HTR-8/SVneo (cell line): ENCODE data around the gene ECE2.
"Not testable (repeated sequence)": the region's sequence is repeated elsewhere in the genome, so short reads cannot be mapped to it uniquely, and the experiment has no call there.

ENCODE experiments used
- DNase-seq: peaks from one replicate; pipeline ENCODE4 v3.0.0; 2011; ENCODE audit warnings: low spot score, mixed read lengths; ENCODE audit not compliant: insufficient read length
- FAIRE-seq: peaks from 2 replicates; lab custom pipeline; 2011; peaks lifted over from hg19 to GRCh38; lab: Jason Lieb, UNC

ECE2 gene

GRCh38 chr3:184333190-184333589 is 57.4 kb downstream of the ECE2 start:
- DNase-seq (no peak), FAIRE-seq (no peak)

GRCh38 chr3:184333700-184334099 is 57.9 kb downstream of the ECE2 start:
- DNase-seq (no peak), FAIRE-seq (no peak)

DNA sequence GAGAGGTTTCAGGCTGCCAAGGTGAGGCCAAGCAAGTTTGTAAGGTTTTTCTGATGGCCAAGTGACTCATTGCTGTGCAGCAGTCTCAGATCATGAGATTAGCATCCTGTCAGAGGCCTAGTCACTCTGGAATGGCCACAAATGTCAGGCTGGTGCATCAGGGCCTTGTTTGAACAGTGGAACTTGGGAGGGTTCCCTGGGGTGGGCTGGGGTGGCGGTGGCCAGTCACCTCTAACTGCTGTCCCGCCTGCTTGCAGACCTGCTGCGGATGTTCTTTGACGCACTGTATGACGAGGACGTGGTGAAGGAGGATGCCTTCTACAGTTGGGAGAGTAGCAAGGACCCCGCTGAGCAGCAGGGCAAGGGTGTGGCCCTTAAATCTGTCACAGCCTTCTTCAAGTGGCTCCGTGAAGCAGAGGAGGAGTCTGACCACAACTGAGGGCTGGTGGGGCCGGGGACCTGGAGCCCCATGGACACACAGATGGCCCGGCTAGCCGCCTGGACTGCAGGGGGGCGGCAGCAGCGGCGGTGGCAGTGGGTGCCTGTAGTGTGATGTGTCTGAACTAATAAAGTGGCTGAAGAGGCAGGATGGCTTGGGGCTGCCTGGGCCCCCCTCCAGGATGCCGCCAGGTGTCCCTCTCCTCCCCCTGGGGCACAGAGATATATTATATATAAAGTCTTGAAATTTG is 58.8 kb downstream of the ECE2 start:
- DNase-seq (no peak), FAIRE-seq (no peak)

GRCh38 chr3:184335291-184335660 is 59.5 kb downstream of the ECE2 start:
- DNase-seq: no peak
- no peak for FAIRE-seq

DNA sequence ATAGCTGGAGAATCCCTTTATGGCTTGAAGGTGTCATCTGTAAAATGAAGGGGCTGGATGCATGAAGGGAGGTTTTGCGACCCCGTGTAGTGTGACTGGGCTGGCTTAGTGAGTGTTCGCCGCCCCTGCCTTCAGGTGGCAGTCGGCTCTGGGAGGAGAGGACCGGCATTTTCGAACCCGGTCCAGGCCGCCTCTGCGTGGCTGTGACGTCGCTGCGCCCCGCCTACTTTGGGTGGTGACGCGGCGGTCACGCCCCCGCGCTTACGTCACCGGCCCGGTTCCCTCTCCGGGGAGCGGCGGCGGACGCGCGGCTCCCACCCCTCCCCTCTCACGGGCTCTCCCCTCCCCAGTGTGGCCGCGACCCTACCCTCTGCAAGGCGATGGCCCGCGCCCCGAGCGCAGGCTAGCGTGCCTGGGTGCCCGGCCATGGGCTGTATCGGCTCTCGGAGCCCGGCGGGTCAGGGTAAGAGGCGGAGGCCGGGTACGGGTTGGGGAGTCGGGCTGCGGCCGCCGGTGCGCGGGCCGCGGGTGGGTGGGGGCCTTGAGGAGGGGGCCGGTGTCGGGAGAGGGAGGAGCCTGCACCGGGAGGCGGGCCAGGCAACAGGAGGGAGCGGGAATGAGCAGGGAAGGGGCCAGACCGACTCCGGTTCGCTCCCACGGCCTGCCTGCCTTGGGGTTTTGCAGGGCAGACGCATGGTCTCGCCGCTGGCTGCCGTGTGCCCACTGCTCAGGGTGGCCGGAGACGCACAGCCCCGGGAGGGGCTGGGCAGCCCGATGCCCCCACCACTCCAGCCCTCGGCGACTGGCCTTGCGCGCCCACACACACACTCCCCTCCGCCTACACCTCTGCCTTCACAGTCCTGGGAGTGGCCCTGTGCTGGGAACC is 60.1 kb downstream of the ECE2 start:
- DNase-seq (peak; percentile 82), FAIRE-seq (peak; percentile 92)

GRCh38 chr3:184336547-184337398 is 61.0 kb downstream of the ECE2 start:
- FAIRE-seq (no peak), DNase-seq (no peak)

DNA sequence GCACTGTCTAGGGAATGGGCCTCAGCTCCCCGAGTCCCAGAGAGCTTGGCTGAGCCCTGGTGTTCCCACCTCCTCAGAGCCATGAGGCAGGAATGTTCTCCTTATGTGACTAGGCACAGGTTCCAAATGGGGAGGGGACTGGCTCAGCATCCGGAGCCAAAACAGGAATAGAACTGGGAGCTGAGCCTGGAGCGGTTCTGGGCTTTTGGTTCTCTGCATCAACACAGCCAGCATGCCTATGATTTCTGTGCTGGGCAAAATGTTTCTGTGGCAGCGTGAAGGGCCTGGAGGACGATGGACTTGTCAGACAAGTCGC is 61.5 kb downstream of the ECE2 start, which contains the start of gene FAM131A:
Gene FAM131A, plus strand, starts transcription at position 202 of the 316 bp plus-strand sequence. Its CDS starts 31 bp downstream, at position 233.
- DNase-seq: no peak
- FAIRE-seq: no peak

DNA sequence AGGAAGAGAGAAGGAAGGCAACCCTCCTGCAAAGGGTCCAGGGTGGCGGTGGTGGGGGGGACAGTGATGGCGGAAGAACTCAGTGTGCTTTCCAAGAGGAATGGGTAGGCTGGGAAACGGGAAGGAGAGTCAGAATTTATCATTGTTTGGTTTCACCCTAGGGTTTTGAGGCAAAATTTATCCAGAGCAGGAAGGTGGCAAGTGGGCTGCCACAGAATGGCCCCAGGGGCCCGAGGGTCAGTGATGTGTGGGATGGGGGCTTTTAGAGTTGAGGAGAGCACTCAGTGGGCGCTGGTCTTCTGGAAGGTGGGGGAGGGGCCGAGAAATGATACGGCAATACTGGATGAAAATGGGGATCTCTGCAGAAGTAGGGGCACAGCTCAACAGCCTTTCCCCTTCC is 62.2 kb downstream of the ECE2 start:
- FAIRE-seq: no peak
- DNase-seq: no peak

GRCh38 chr3:184338511-184338945 is 62.7 kb downstream of the ECE2 start:
- FAIRE-seq (no peak), DNase-seq (no peak)

GRCh38 chr3:184339001-184339400 is 63.2 kb downstream of the ECE2 start:
- FAIRE-seq (no peak), DNase-seq (no peak)

DNA sequence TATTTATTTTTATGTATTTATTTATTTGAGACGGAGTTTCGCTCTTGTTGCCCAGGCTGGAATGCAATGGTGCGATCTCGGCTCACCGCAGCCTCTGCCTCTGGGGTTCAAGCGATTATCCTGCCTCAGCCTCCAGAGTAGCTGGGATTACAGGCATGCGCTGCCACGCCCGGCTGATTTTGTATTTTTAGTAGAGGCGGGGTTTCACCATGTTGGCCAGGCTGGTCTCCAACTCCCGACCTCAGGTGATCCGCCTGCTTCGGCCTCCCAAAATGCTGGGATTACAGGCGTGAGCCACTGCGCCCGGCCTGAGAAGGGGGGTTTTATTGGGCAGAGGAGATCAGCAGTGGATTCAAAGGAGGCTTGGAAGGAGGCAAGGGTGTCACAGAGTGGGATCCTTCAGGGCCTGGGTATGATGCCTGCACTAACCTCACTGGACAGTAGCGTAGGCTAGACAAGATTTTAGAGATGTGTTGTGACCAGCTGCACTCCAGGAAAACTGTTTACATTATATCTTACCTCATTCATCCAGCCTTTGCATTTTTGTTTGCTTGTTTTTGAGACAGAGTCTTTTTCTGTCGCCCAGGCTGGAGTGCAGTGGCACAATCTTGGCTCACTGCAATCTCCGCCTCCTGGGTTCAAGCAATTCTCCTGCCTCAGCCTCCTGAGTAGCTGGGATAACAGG is 63.8 kb downstream of the ECE2 start:
- not testable (repeated sequence) for DNase-seq, FAIRE-seq

DNA sequence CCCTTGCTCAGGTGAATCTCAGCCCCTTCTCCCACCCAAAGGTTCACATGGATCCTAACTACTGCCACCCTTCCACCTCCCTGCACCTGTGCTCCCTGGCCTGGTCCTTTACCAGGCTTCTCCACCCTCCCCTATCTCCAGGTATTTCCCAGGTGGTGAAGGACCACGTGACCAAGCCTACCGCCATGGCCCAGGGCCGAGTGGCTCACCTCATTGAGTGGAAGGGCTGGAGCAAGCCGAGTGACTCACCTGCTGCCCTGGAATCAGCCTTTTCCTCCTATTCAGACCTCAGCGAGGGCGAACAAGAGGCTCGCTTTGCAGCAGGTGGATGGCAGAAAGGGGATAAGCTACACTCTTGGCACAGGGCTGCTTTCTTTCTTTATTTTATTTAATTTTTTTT is 66.1 kb downstream of the ECE2 start:
- DNase-seq (no peak), FAIRE-seq (no peak)
